ENCODE data around the gene KCTD8.
"Not testable (repeated sequence)": the region's sequence is repeated elsewhere in the genome, so short reads cannot be mapped to it uniquely, and the experiment has no call there.

KCTD8 gene

GRCh38 chr4:44320833-44321232 is 127.8 kb downstream of the KCTD8 start:
- no peak for DNase-seq

DNA sequence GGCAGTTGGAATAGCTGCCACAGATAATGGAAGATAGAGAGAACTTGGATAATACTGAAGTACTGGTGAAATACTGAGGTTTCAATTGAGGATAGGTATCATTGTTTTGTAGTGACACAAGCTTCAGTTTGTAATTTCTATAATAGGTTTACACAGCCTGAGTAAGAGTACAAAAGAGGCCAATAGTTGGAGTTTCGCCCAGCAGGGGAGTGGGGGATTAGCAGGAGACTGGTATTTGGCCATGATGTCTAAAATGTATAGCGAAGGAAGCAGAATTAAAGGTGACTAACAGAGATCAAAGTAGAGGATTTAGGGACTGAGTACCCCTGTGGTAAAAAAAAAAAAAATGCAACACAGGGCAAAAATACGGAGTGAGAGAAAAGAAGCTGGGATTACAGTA is 129.5 kb downstream of the KCTD8 start:
- no peak for DNase-seq

GRCh38 chr4:44313702-44314101 is 134.9 kb downstream of the KCTD8 start:
- no peak for DNase-seq

DNA sequence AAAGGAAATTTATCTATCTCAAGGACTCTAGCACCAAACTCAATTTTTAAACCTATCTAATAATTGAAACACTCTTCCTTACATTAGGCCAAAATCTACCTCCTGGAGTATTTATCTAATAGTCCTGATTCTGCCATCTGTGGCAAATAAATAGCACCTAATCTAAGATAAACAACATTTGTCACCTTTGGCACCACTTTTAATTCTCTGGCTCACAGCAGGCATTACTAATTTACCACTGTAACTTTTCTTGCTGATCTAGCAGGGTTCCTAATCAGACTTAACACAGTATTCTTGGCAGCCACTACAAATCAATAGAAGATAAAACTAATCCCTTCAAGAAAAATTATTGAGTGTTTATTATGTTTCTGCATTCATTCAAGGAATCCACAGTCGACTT is 161.1 kb downstream of the KCTD8 start:
- DNase-seq = no peak

- no peak for DNase-seq
Measured at GRCh38 chr4:44279469-44279868, 169.1 kb downstream of the KCTD8 start.

DNA sequence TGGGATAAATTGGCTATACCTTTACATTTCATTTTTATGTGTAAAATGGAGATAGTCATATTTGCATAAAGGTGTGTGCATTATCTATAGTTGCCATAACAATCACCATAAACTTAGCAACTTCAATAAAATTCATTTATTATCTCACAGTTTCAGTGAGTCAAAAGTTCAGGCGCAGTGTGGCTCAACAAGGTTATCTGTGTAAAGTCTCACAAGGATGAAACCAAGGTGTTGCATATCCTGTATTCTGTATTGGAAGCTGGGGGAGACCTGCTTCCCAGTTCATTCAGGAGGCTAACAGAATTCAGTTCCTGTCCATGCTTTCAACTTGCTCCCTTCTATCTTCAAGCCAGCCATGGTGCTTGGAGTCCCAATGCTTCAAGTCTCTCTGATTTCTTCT is 169.5 kb downstream of the KCTD8 start:
- no peak for DNase-seq

GRCh38 chr4:44257461-44257860 is 191.1 kb downstream of the KCTD8 start:
- no peak for DNase-seq

DNA sequence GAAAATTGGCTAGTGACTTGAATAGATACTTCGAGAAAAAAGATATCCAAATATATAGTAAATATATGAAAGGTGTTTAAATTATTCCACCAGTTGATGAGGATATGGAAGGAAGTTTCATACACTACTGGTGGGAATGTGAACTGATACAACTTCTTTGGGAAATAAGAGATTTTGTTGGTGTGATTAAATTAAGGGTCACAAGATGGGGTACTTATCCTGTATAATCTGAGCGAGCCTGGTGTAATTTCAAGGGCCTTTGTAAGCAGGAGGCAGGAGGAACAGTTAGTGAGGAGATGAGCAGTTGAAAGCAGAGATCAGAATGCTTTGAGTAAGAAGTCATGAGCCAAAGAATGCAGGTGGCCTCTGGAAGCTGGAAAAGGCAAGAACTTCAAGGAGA is 192.2 kb downstream of the KCTD8 start:
- no peak for DNase-seq

- DNase-seq = no peak
Measured at GRCh38 chr4:44237643-44238042, 211.0 kb downstream of the KCTD8 start.

GRCh38 chr4:44235897-44236296 is 212.7 kb downstream of the KCTD8 start:
- DNase-seq = no peak

- no peak for DNase-seq
Measured at GRCh38 chr4:44232262-44232661, 216.3 kb downstream of the KCTD8 start.

GRCh38 chr4:44231006-44231405 is 217.6 kb downstream of the KCTD8 start:
- DNase-seq = no peak

- no peak for DNase-seq
Measured at GRCh38 chr4:44228326-44228725, 220.3 kb downstream of the KCTD8 start.

- no peak for DNase-seq
Measured at GRCh38 chr4:44221407-44221806, 227.2 kb downstream of the KCTD8 start.

GRCh38 chr4:44210750-44211149 is 237.9 kb downstream of the KCTD8 start:
- no peak for DNase-seq

GRCh38 chr4:44196796-44197195 is 251.8 kb downstream of the KCTD8 start:
- DNase-seq = no peak

GRCh38 chr4:44194365-44194764 is 254.2 kb downstream of the KCTD8 start:
- DNase-seq = no peak

- DNase-seq = no peak
Measured at GRCh38 chr4:44186850-44187246, 261.8 kb downstream of the KCTD8 start.

- no peak for DNase-seq
Measured at GRCh38 chr4:44186096-44186849, 262.3 kb downstream of the KCTD8 start.

DNA sequence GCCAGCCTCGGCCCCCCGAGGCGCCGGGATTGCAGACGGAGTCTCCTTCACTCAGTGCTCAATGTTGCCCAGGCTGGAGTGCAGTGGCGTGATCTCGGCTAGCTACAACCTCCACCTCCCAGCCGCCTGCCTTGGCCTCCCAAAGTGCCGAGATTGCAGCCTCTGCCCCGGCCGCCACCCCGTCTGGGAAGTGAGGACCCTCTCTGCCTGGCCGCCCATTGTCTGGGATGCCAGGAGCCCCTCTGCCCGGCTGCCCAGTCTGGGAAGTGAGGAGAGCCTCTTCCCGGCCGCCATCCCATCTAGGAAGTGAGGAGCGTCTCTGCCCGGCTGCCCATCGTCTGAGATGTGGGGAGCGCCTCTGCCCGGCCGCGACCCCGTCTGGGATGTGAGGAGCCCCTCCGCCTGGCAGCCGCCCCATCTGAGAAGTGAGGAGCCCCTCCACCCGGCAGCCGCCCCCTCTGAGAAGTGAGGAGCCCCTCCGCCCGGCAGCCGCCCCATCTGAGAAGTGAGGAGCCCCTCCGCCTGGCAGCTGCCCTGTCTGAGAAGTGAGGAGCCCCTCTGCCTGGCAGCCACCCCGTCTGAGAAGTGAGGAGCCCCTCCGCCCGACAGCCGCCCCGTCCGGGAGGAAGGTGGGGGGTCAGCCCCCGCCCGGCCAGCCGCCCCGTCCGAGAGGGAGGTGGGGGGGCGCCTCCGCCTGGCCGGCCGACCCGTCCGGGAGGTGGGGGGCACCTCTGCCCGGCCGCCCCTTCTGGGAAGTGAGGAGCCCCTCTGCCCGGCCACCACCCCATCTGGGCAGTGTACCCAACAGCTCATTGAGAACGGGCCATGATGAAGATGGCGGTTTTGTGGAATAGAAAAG is 266.9 kb downstream of the KCTD8 start:
- DNase-seq = not testable (repeated sequence)

DNA sequence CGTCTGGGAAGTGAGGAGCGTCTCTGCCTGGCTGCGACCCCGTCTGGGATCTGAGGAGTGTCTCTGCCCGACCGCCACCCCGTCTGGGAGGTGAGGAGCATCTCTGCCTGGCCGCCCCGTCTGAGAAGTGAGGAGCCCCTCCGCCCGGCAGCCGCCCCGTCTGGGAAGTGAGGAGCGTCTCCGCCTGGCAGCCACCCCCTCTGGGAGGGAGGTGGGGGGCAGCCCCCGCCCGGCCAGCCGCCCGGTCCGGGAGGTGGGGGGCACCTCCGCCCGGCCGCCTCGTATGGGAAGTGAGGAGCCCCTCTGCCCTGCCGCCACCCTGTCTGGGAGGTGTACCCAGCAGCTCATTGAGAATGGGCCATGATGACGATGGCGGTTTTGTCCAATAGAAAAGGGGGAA is 280.8 kb downstream of the KCTD8 start:
- not testable (repeated sequence) for DNase-seq

- no peak for DNase-seq
Measured at GRCh38 chr4:44165938-44166337, 282.7 kb downstream of the KCTD8 start.

DNA sequence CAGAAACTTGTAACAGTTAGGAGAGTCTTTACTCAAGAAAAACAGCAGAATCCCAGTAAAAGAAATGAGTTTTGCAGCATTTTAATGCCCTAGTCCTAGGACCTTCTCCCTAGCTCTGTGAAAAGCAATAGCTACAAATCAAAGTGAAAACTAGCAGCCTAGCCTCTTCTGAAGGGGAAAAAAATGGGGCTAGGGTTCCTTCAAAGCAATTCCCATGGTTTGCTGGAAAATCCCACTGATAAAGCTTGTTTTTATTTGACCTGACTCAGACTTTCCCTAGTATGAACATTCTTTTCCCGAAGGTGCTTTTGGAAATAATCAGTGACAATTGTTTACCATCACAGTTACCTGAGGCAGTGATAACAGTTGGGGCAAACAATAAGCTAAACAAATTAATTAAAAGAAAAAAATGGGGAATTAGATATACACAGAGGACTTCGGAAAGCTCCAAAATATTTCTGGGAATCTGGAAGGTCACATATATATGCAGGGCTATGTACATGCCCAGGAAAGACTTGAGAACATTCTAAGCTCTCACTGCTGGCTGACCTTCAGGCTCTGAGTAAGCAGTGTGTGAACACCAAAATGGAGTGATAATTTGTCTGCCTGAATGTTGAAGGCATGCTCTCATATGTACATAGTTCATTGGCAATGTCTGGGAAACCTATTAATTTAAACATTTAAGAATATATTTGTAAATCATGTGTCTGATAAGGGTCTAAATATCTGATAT is 285.9 kb downstream of the KCTD8 start:
- no peak for DNase-seq

GRCh38 chr4:44161756-44162155 is 286.9 kb downstream of the KCTD8 start:
- DNase-seq = no peak

All from activated gamma-delta T cell (primary cell).